ENCODE measurements around the gene CEP44. TPM values are rescaled to one million over a fixed set of nuclear protein-coding genes. Genes with fewer than 3 reads are reported as not detected.
"Not testable (repeated sequence)": the region's sequence is repeated elsewhere in the genome, so short reads cannot be mapped to it uniquely, and the experiment has no call there.

The CEP44 gene
- polyA plus RNA-seq, 1 experiment: 3.4 TPM

GRCh38 chr4:174292473-174292872 lies 8.8 kb downstream of the CEP44 start:
- no peak for DNase-seq (ENCODE audit: low read depth)
- POLR2A ChIA-PET: no interaction called here

GRCh38 chr4:174294641-174295040 lies 10.9 kb downstream of the CEP44 start:
- H3K4me3 ChIP-seq (ENCODE audit: low read depth, low read length); POLR2A ChIA-PET; DNase-seq (ENCODE audit: low read depth); H3K36me3 ChIP-seq (ENCODE audit: control insufficient read depth, insufficient read depth, low read length); CTCF ChIA-PET; H3K27me3 ChIP-seq (ENCODE audit: control insufficient read depth, insufficient read depth, low read length): not testable (repeated sequence)

More at GRCh38 chr4:174292473-174292872, 8.8 kb downstream of the CEP44 start:
- no peak for TF ChIP-seq CTCF (IDR thresholded peaks at IDR 0.05; ENCODE audit: insufficient read depth, low read depth, low read length)
- Histone ChIP-seq H3K36me3 (ENCODE audit: control insufficient read depth, insufficient read depth, low read length) (no peaks in the 10 kb centered on the region), H3K27me3 (ENCODE audit: control insufficient read depth, insufficient read depth, low read length) (no peaks in the 10 kb centered on the region), H3K4me3 (ENCODE audit: low read depth, low read length) (no peak overlapping the region)
- CTCF ChIA-PET: interaction anchor here (0.9 kb wide), 1 partner anchor 22 kb away, joined by 3 read pairs; no protein-coding TSS in a partner anchor

GRCh38 chr4:174295142-174295541 lies 11.4 kb downstream of the CEP44 start:
- CTCF ChIA-PET; H3K36me3 ChIP-seq (ENCODE audit: control insufficient read depth, insufficient read depth, low read length); POLR2A ChIA-PET; H3K4me3 ChIP-seq (ENCODE audit: low read depth, low read length); DNase-seq (ENCODE audit: low read depth); H3K27me3 ChIP-seq (ENCODE audit: control insufficient read depth, insufficient read depth, low read length): not testable (repeated sequence)

GRCh38 chr4:174303687-174304086 lies 20.0 kb downstream of the CEP44 start:
- Histone ChIP-seq H3K36me3 (ENCODE audit: control insufficient read depth, insufficient read depth, low read length) (no peaks in the 10 kb centered on the region), H3K27me3 (ENCODE audit: control insufficient read depth, insufficient read depth, low read length) (no peaks in the 10 kb centered on the region), H3K4me3 (ENCODE audit: low read depth, low read length) (no peak overlapping the region)
- DNase-seq (ENCODE audit: low read depth): no peak
- ChIA-PET POLR2A (no interaction called here), CTCF (no interaction called here)
- no peak for TF ChIP-seq CTCF (IDR thresholded peaks at IDR 0.05; ENCODE audit: insufficient read depth, low read depth, low read length)

GRCh38 chr4:174304664-174305063 lies 21.0 kb downstream of the CEP44 start:
- ChIA-PET POLR2A (no interaction called here), CTCF (interaction anchor here (1.0 kb wide), 1 partner anchor 799 kb away, joined by 3 read pairs; no protein-coding TSS in a partner anchor)
- TF ChIP-seq CTCF (IDR thresholded peaks at IDR 0.05; ENCODE audit: insufficient read depth, low read depth, low read length): no peak

GRCh38 chr4:174305961-174306360 lies 22.2 kb downstream of the CEP44 start:
- Histone ChIP-seq H3K27me3 (ENCODE audit: control insufficient read depth, insufficient read depth, low read length) (no peaks in the 10 kb centered on the region), H3K36me3 (ENCODE audit: control insufficient read depth, insufficient read depth, low read length) (no peaks in the 10 kb centered on the region), H3K4me3 (ENCODE audit: low read depth, low read length) (no peak overlapping the region)
- no peak for DNase-seq (ENCODE audit: low read depth)
- ChIA-PET POLR2A (no interaction called here), CTCF (no interaction called here)
- TF ChIP-seq CTCF (IDR thresholded peaks at IDR 0.05; ENCODE audit: insufficient read depth, low read depth, low read length): no peak

More at GRCh38 chr4:174304664-174305063, 21.0 kb downstream of the CEP44 start:
- H3K36me3 ChIP-seq (ENCODE audit: control insufficient read depth, insufficient read depth, low read length): no peaks in the 10 kb centered on the region
- H3K4me3 ChIP-seq (ENCODE audit: low read depth, low read length): no peak overlapping the region
- H3K27me3 ChIP-seq (ENCODE audit: control insufficient read depth, insufficient read depth, low read length): no peaks in the 10 kb centered on the region
- no peak for DNase-seq (ENCODE audit: low read depth)

All from BJ (cell line).